ENCODE results near the gene MLX. TPM values are rescaled to one million over a fixed set of nuclear protein-coding genes. Genes with fewer than 3 reads are reported as not detected.

Gene MLX
- total RNA-seq, 1 donor from 2014 or later: 79.7 TPM

DNA sequence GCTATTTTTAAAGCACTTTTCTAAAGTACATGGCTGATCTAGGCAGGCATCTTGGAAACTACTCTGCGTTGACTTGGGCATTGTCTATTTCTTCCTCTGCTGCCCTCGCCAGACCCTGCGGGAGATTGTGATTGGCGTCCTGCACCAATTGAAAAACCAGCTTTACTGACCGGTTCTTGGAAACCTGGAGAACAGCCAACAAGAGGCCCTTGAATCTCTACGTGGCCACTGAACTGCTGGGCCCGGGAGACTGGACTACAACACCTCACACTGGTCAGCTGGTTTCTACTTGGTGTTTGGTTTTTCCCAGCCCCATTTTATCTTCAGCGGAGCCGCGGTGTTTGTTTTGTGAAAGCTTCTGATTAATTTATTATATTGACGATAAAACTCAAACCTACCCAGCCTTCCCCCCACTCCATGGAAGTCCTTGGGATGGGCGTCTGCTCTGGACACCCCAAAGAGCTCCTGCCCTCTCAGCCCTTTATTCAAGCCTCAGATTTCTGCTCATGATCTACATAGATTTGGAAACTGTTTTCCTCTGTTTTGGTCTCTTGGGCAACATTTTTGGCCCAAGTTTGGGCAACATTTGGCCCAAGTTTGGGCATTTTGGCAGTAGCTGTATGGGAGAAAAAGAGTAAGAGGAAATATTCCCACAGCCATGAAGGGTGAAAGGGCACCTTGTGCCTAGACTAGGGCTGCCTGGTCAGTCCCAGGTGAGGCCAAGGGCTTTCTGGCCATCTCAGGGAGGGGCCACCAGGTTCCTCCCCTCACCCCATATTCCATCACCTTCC is 4.7 kb downstream of the MLX start:
- peaks cover 42% of the 10 kb centered on the region for H3K4me1 ChIP-seq
- H3K36me3 ChIP-seq: peaks cover 69% of the 10 kb centered on the region
- H3K27me3 ChIP-seq (ENCODE audit: low read depth): no peaks in the 10 kb centered on the region
- H3K4me3 ChIP-seq: no peak overlapping the region
- TF ChIP-seq, protein P1, sequence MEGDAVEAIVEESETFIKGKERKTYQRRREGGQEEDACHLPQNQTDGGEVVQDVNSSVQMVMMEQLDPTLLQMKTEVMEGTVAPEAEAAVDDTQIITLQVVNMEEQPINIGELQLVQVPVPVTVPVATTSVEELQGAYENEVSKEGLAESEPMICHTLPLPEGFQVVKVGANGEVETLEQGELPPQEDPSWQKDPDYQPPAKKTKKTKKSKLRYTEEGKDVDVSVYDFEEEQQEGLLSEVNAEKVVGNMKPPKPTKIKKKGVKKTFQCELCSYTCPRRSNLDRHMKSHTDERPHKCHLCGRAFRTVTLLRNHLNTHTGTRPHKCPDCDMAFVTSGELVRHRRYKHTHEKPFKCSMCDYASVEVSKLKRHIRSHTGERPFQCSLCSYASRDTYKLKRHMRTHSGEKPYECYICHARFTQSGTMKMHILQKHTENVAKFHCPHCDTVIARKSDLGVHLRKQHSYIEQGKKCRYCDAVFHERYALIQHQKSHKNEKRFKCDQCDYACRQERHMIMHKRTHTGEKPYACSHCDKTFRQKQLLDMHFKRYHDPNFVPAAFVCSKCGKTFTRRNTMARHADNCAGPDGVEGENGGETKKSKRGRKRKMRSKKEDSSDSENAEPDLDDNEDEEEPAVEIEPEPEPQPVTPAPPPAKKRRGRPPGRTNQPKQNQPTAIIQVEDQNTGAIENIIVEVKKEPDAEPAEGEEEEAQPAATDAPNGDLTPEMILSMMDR (IDR thresholded peaks at IDR 0.05; ENCODE audit: borderline replicate concordance): no peak
- peak overlapping the region; percentile 27 for H3K27ac ChIP-seq (replicated peaks)
- intact Hi-C loops (cut with micrococcal nuclease): no loop called here
- DNase-seq: no peak
- H3K9me3 ChIP-seq (replicated peaks): no peaks in the 10 kb centered on the region

DNA sequence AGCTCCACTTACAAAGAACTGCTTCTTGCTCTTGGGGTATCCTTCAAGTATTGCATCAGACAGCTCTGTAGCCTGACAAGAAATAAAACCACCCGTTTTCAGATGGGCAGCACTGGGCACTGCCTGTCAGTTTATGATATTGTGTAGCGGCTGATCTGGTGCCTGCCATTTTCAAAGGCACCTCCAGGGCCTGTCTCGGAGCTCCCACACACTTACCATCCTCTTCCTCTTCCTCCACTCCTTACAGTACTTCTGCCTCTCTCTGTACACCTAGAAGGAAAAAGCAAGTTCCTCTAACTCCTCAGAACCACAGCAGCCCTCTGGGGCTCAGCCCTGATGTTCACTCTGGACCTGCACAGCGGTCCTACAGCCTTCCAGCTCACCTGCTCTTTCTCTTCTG is 6.2 kb downstream of the MLX start:
- peaks cover 42% of the 10 kb centered on the region for H3K4me1 ChIP-seq
- DNase-seq: no peak
- intact Hi-C loops (cut with micrococcal nuclease): no loop called here

DNA sequence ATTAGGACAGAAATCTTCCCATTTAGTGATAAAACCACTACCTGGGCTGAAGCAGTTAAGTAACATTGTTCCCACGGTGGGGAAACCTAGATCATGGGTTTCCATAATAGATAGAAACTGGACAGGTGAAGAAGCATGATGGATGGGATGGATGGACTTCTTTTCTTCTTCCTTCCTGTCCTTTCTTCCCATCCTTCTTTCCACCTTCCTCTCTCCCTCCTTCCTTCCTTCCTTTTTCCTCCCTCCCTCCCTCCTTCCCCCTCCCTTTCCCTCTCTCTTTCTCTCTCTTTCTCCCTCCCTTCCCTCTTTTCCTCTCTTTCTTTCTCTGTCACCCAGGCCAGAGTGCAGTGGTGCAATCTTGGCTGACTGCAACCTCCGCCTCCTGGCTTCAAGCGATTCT is 7.6 kb downstream of the MLX start:
- Histone ChIP-seq H3K4me3 (no peak overlapping the region), H3K9me3 (replicated peaks) (no peaks in the 10 kb centered on the region), H3K4me1 (peaks cover 40% of the 10 kb centered on the region), H3K27ac (replicated peaks) (no peak overlapping the region), H3K36me3 (peaks cover 57% of the 10 kb centered on the region), H3K27me3 (ENCODE audit: low read depth) (no peaks in the 10 kb centered on the region)
- intact Hi-C loops (cut with micrococcal nuclease): no loop called here
- no peak for DNase-seq
- TF ChIP-seq, protein P1 (IDR thresholded peaks at IDR 0.05; ENCODE audit: borderline replicate concordance): no peak

More for the DNA sequence above, 6.2 kb downstream of the MLX start:
- Histone ChIP-seq H3K27me3 (ENCODE audit: low read depth) (no peaks in the 10 kb centered on the region), H3K36me3 (peaks cover 69% of the 10 kb centered on the region), H3K4me3 (no peak overlapping the region), H3K27ac (replicated peaks) (no peak overlapping the region), H3K9me3 (replicated peaks) (no peaks in the 10 kb centered on the region)
- TF ChIP-seq, protein P1 (IDR thresholded peaks at IDR 0.05; ENCODE audit: borderline replicate concordance): no peak

GRCh38 chr17:42577140-42577531 is 10.2 kb downstream of the MLX start:
- Histone ChIP-seq H3K27me3 (ENCODE audit: low read depth) (no peaks in the 10 kb centered on the region), H3K4me3 (peak overlapping the region; percentile 76), H3K9me3 (replicated peaks) (no peaks in the 10 kb centered on the region), H3K27ac (replicated peaks) (peak overlapping the region; percentile 95), H3K4me1 (peaks cover 30% of the 10 kb centered on the region), H3K36me3 (peaks cover 55% of the 10 kb centered on the region)
- intact Hi-C loops (cut with micrococcal nuclease): no loop called here
- DNase-seq: no peak
- TF ChIP-seq, protein P1 (IDR thresholded peaks at IDR 0.05; ENCODE audit: borderline replicate concordance): no peak

DNA sequence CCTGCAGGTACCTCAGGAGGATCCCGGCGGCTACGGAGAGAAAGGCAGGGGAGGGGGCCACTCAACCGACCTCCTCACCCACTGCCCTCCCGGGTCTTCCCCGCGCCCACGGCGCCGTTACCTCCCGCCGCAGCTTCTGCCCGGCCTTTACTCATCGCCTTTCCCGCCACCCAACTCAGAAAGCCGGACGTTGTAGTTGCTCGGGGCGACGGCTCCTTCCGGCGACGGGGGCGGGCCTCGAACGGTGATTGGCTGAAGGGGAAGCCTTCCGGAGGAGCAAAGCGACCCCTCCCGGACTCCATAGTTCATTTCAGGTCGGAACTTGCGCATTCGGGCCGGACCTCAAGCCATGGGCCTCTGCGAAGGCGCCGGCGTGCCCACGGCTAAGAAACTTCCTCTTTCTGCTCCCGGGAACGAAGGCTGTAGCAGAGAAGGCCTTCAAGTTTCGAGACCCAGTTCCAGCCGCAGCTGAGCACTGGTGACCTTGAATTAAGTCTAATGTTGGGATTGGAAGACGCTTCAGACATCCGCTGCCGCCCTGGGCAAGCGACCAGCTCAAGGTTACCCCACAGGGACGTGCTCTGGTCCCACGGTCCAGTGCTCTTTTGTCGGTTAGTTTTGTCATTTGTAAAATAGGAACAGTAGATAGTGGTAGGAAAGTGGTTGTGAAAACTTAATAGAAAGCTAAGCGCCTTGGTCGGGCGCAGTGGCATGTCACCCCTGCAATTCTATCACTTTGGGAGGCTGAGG is 10.8 kb downstream of the MLX start, which contains the start of gene PSMC3IP:
TSS of gene PSMC3IP (minus strand) at position 198 of the 750 bp plus-strand sequence. CDS start at position 155, 43 bp downstream.
- Histone ChIP-seq H3K4me3 (peak within 1 kb of the TSS; percentile 76), H3K4me1 (peaks cover 30% of the 10 kb centered on the region), H3K9me3 (replicated peaks) (no peaks in the 10 kb centered on the region), H3K27me3 (ENCODE audit: low read depth) (no peaks in the 10 kb centered on the region), H3K27ac (replicated peaks) (peak within 1 kb of the TSS; percentile 95), H3K36me3 (peaks cover 55% of the 10 kb centered on the region)
- TF ChIP-seq, protein P1 (IDR thresholded peaks at IDR 0.05; ENCODE audit: borderline replicate concordance): peak; percentile 28
- DNase-seq: peak; percentile 96
- intact Hi-C loops (cut with micrococcal nuclease): no loop called here
